ENCODE measurements around the gene TLN1. TPM values are rescaled to one million over a fixed set of nuclear protein-coding genes. Genes with fewer than 3 reads are reported as not detected.
A peak's percentile ranks its signal among the peaks of the same experiment; 100 is the strongest.

TLN1 gene
- polyA plus RNA-seq, 2 of the 4 experiments (the other 2 are of a cell fraction), result 65.5 to 108 TPM

DNA sequence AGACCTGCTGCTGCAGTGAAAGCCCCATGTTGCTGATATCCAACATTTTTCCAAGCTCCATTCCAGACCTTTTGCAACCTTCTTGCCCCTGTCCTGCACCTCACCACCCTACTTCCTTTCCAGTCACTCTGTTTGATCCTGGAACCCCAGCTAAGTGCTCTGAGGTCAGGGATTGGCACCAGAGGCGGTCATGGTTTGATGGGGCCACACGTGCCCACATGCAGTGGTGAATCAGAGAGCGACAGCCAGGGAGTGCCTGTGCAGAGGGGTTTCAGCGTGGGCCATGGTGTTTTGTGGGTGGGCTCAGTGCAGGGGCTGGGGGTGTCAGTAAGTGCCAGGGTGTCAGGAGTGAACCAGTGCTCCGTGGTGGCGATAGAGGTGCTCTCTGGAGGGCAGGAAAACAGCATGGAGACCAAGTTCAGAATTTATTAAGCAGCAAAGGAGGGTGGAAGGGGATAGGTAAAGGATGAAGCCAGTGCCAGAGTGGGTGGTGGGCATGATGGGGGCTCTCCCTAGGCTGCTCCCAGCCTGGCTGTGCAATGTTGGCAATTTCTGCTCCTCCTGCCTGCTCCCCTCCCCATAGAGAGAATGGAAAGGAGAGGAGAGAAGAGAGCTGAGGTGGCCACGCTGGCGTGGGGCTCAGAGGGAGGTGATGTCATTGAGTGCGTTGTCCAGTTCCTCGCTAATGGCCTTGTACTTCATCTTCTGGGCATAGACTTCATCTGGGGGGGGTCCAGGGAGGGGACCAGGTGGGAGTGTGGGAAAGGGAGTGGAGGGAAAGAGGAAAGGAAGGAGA, 49.3 kb downstream of the TLN1 start:
- no peak overlapping the region; a peak in 1 of 6 replicates for H3K27ac ChIP-seq
- TF ChIP-seq PBX3 (IDR thresholded peaks at IDR 0.05) (no peak), JUN (IDR thresholded peaks at IDR 0.05) (0 out of 5 replicates have a peak, but pooled peaks of 1 of the 2 experiments have one; percentile 5)
- CTCF ChIA-PET, result interaction anchor here (4.1 to 18.3 kb wide), 3 partner anchors 14 to 47 kb away, joined by 20 to 498 read pairs (median 72); partner anchors contain the start of genes ARHGEF39, CA9, CCDC107 and RMRP
- H3K4me1 ChIP-seq, result peaks cover 37% of the 10 kb centered on the region
- no peak for FAIRE-seq
- no peak for DNase-seq (ENCODE audit: low read depth in 1 of 2, low spot score in 1 of 2)
- no peak overlapping the region for H3K4me3 ChIP-seq
- H3K9me3 ChIP-seq, result no peaks in the 10 kb centered on the region
- no peak for ATAC-seq
- 81% methylated on average over 10 of the region's 10 CpGs for WGBS (ENCODE audit: missing lambda C conversion rate)
- POLR2A ChIA-PET, result interaction anchor here (0.7 to 1.1 kb wide), 2 partner anchors 14 to 18 kb away, joined by 3 read pairs; no protein-coding TSS in a partner anchor
- no peak overlapping the region for H3K4me2 ChIP-seq

DNA sequence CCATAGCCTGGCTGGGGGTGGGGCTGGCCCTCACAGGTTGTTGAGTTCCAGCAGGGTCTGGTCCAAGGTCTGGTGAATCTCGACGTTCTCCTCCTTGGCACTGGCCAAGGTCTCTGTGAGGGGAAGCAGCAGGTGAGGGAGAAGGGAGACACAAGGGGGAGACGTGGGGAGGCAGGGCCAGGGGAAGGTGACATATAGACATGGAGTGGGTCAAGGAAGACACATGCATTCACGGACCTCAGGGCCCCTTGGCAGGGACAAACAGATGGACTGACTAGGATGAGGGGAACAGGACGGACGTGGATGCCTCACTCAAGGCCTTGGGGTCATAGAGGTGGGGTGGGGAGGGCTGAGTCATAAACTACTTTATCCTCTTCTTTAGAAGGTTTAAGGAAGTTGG, 49.9 kb downstream of the TLN1 start:
- TF ChIP-seq CHD4 (IDR thresholded peaks at IDR 0.05; ENCODE audit: borderline replicate concordance) (no peak), SMC3 (IDR thresholded peaks at IDR 0.05) (no peak), JUN (IDR thresholded peaks at IDR 0.05) (0 out of 5 replicates have a peak, but pooled peaks of 1 of the 2 experiments have one; percentile 1), PHF8 (IDR thresholded peaks at IDR 0.05; ENCODE audit: borderline replicate concordance, low read depth) (no peak)
- Histone ChIP-seq H3K4me1 (peaks cover 31% of the 10 kb centered on the region), H3K27ac (no peak overlapping the region), H3K4me3 (no peak overlapping the region), H3K9me3 (no peaks in the 10 kb centered on the region), H3K4me2 (no peak overlapping the region)
- ChIA-PET CTCF (interaction anchor here (18.3 kb wide), 1 partner anchor 16 kb away, joined by 498 read pairs; the partner anchor contains the start of genes ARHGEF39, CA9, CCDC107 and RMRP), POLR2A (no interaction called here)
- ATAC-seq, result no peak; a peak in 1 of 6 replicates
- WGBS (ENCODE audit: missing lambda C conversion rate), result 76% methylated on average over 6 of the region's 6 CpGs
- DNase-seq (ENCODE audit: low read depth in 1 of 2, low spot score in 1 of 2), result no peak
- no peak for FAIRE-seq

DNA sequence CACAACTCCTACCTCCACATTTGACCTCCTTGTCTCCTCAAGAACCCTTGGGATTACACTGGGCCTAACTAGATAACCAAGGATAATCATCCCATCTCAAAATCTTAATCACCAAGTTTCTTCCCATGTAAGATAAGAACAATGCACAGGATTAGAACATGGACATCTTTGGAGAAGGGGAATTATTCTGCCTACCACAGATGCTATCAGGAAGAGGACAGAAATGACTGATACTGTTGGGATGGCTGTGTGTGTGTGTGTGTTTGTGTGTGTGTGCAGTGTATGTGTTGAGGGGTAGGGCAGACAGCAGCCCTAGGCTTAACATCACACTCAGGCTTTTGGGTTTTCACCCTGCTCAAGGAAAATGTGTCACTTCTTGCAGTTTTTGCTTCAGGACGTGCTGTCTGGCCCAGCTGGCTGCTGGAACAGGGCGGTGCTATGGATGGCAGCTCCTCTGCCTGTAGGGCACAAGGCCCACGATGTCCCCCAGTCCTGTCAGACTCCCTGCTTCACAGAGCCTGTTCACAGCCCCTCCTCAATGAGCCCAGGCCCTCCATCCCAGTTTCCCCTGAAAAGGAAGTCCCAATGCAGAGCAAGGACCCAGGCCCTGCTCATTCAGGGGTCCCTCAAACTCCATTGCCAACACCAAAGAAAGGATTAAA, 50.5 kb downstream of the TLN1 start:
- Histone ChIP-seq H3K4me3 (no peak overlapping the region), H3K4me2 (no peak overlapping the region), H3K9me3 (no peaks in the 10 kb centered on the region), H3K27ac (no peak overlapping the region), H3K4me1 (peaks cover 25% of the 10 kb centered on the region)
- DNase-seq (ENCODE audit: low read depth in 1 of 2, low spot score in 1 of 2) (no peak), FAIRE-seq (no peak), ATAC-seq (peak in 1 of 2 experiments; percentile 13; a peak in 3 of 6 replicates)
- ChIA-PET CTCF (interaction anchor here (1.7 to 18.3 kb wide), 4 partner anchors 15 to 35 kb away, joined by 8 to 498 read pairs (median 75); partner anchors contain the start of genes ARHGEF39, CA9, CCDC107 and RMRP), POLR2A (interaction anchor here (1.0 to 2.2 kb wide), 3 partner anchors 9 to 51 kb away, joined by 4 to 9 read pairs (median 4); partner anchors contain the start of genes CREB3 and TLN1)
- WGBS (ENCODE audit: missing lambda C conversion rate), result 59% methylated on average over 3 of the region's 3 CpGs
- TF ChIP-seq CBX8 (IDR thresholded peaks at IDR 0.05) (no peak), EP300 (IDR thresholded peaks at IDR 0.05) (no peak), REST (IDR thresholded peaks at IDR 0.05) (no peak), FOXS1 (CRISPR knock-in tag; IDR thresholded peaks at IDR 0.05) (no peak), HDAC2 (IDR thresholded peaks at IDR 0.05) (no peak), MYC (IDR thresholded peaks at IDR 0.05; ENCODE audit: borderline replicate concordance, low read length) (no peak), RNF2 (IDR thresholded peaks at IDR 0.05; ENCODE audit: borderline replicate concordance, low read depth) (no peak), HOXB13 (CRISPR knock-in tag; IDR thresholded peaks at IDR 0.05; ENCODE audit: low read depth) (no peak), EHMT2 (IDR thresholded peaks at IDR 0.05; ENCODE audit: low read depth) (no peak), TFCP2L1 (CRISPR knock-in tag; IDR thresholded peaks at IDR 0.05) (no peak), RAD21 (conservative IDR thresholded peaks at IDR 0.05 in 1 of 2, IDR thresholded peaks at IDR 0.05 in 1 of 2) (no peak), HMGXB4 (CRISPR knock-in tag; IDR thresholded peaks at IDR 0.05; ENCODE audit: borderline replicate concordance) (no peak), POLR2AphosphoS2 (conservative IDR thresholded peaks at IDR 0.05; ENCODE audit: low read length) (no peak), HOXB5 (CRISPR knock-in tag; IDR thresholded peaks at IDR 0.05) (no peak), CBX2 (IDR thresholded peaks at IDR 0.05; ENCODE audit: borderline replicate concordance, low read depth) (no peak)
- TF ChIP-seq, protein P1, sequence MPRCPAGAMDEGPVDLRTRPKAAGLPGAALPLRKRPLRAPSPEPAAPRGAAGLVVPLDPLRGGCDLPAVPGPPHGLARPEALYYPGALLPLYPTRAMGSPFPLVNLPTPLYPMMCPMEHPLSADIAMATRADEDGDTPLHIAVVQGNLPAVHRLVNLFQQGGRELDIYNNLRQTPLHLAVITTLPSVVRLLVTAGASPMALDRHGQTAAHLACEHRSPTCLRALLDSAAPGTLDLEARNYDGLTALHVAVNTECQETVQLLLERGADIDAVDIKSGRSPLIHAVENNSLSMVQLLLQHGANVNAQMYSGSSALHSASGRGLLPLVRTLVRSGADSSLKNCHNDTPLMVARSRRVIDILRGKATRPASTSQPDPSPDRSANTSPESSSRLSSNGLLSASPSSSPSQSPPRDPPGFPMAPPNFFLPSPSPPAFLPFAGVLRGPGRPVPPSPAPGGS (IDR thresholded peaks at IDR 0.05), result no peak

Measured in A549 (cell line).